ENCODE results near the gene CYYR1.

- TF ChIP-seq EP300 (IDR thresholded peaks at IDR 0.05) (no peak), GATA3 (IDR thresholded peaks at IDR 0.05; ENCODE audit: borderline replicate concordance) (no peak), CTCF (IDR thresholded peaks at IDR 0.05) (no peak), REST (IDR thresholded peaks at IDR 0.05) (no peak), CEBPB (IDR thresholded peaks at IDR 0.05) (no peak), HOXB13 (CRISPR knock-in tag; IDR thresholded peaks at IDR 0.05; ENCODE audit: low read depth) (no peak), POLR2A (IDR thresholded peaks at IDR 0.05; ENCODE audit: low read length) (no peak), PHF8 (IDR thresholded peaks at IDR 0.05; ENCODE audit: borderline replicate concordance, low read depth) (no peak)
Observed at GRCh38 chr21:26437326-26438009, 135.6 kb downstream of the CYYR1 start.

All from A549 (cell line).